ENCODE data around the gene WNT5B. TPM values are rescaled to one million over a fixed set of nuclear protein-coding genes. Genes with fewer than 3 reads are reported as not detected.

The WNT5B gene
- total and polyA plus RNA-seq, 9 of the 15 experiments (the other 6 are each of a cell fraction or from before 2014, with no cell fraction given) = 0.42 to 16.8 (median 5.4) TPM

GRCh38 chr12:1618489-1618888, 10.5 kb upstream of the WNT5B start (continued):
- TF ChIP-seq SOX6 (IDR thresholded peaks at IDR 0.05) (peak; percentile 56; the same call in 1 of the 2 replicates), TCF3 (CRISPR knock-in tag; IDR thresholded peaks at IDR 0.05) (peak; percentile 38; the same call in 1 of the 2 replicates), HDAC8 (tag; IDR thresholded peaks at IDR 0.05) (no peak), TBL1XR1 (IDR thresholded peaks at IDR 0.05; ENCODE audit: low read length in 2 of 2) (0 out of 4 replicates have a peak, but pooled peaks of 1 of the 2 experiments have one; percentile 27), CBFA2T2 (conservative IDR thresholded peaks at IDR 0.05) (no peak)

GRCh38 chr12:1619159-1619558, 9.9 kb upstream of the WNT5B start:
- DNase-seq (ENCODE audit: extremely low read depth in 1 of 4, low spot score in 3 of 4) = no peak
- H3K4me1 ChIP-seq (replicated peaks in 1 of 2; ENCODE audit: control insufficient read depth in 2 of 2, insufficient read depth in 2 of 2, low read length in 2 of 2) = peaks cover 33 to 53% of the 10 kb centered on the region in 2 experiments
- no TSS peak for BruUV-seq (replicated peaks)
- WGBS (ENCODE audit: insufficient coverage, low coverage, missing lambda C conversion rate) = 24% methylated on average over 4 of the region's 4 CpGs
- peak overlapping the region in 1 of 2 experiments; percentile 35; a peak in 1 of 4 replicates for H3K9ac ChIP-seq (ENCODE audit: insufficient read depth in 1 of 2, low read depth in 2 of 2, low read length in 2 of 2)
- no peaks in the 10 kb centered on the region for H3K27me3 ChIP-seq (ENCODE audit: control insufficient read depth in 2 of 2, insufficient read depth in 2 of 2, low read length in 2 of 2)
- CTCF ChIA-PET (ENCODE audit: low intra/inter-chr PET ratio) = no interaction called here
- no peak overlapping the region for H3K4me3 ChIP-seq
- H3K36me3 ChIP-seq (ENCODE audit: control insufficient read depth, insufficient read depth, low read length) = no peaks in the 10 kb centered on the region
- no peaks in the 10 kb centered on the region for H4K20me1 ChIP-seq (replicated peaks; ENCODE audit: control insufficient read depth, insufficient read depth, low read length)
- no peaks in the 10 kb centered on the region for H3K79me2 ChIP-seq (ENCODE audit: control insufficient read depth, insufficient read depth, low read length)
- ATAC-seq = no peak
- intact Hi-C loops (cut with micrococcal nuclease) = no loop called here
- H2AFZ ChIP-seq (ENCODE audit: low read depth, low read length) = peak overlapping the region; percentile 87
- peak overlapping the region; percentile 57; the same call in 2 of the 3 replicates for H3K27ac ChIP-seq (ENCODE audit: extremely low read depth, low read depth, low read length)
- H3K4me2 ChIP-seq (ENCODE audit: insufficient read depth, low read length) = no peak overlapping the region
- FAIRE-seq = no peak
- no peaks in the 10 kb centered on the region for H3K9me3 ChIP-seq (replicated peaks; ENCODE audit: control insufficient read depth, insufficient read depth, low read depth, low read length)
- in situ Hi-C loops (cut with MboI) = no loop called here
- H3K9me1 ChIP-seq (ENCODE audit: control insufficient read depth, insufficient read depth, low read length) = no peaks in the 10 kb centered on the region
- POLR2A ChIA-PET = interaction anchor here (0.6 to 1.4 kb wide), 2 partner anchors 12 to 16 kb away, joined by 3 to 5 read pairs; no protein-coding TSS in a partner anchor
- no peak for TF ChIP-seq ZNF124 (CRISPR knock-in tag; IDR thresholded peaks at IDR 0.05)
- TF ChIP-seq FOXA3 (CRISPR knock-in tag; conservative IDR thresholded peaks at IDR 0.05 in 1 of 2, IDR thresholded peaks at IDR 0.05 in 1 of 2) = no peak
- TF ChIP-seq E2F1 (CRISPR knock-in tag; IDR thresholded peaks at IDR 0.05) = no peak
- no peak for TF ChIP-seq ZNF696 (CRISPR knock-in tag; conservative IDR thresholded peaks at IDR 0.05)
- TF ChIP-seq KHSRP (IDR thresholded peaks at IDR 0.05) = no peak
- no peak for TF ChIP-seq CAMTA2 (CRISPR knock-in tag; conservative IDR thresholded peaks at IDR 0.05)
- TF ChIP-seq E2F8 (IDR thresholded peaks at IDR 0.05; ENCODE audit: low read depth, partially characterized antibody) = no peak
- no peak for TF ChIP-seq FOXP1 (CRISPR knock-in tag; IDR thresholded peaks at IDR 0.05)
- no peak for TF ChIP-seq NFIC (IDR thresholded peaks at IDR 0.05)
- no peak for TF ChIP-seq STAT6 (CRISPR knock-in tag; IDR thresholded peaks at IDR 0.05)
- no peak for TF ChIP-seq HDGF (IDR thresholded peaks at IDR 0.05)

All from K562 (cell line).